Activated CD8-positive, alpha-beta memory T cell treated with anti-CD3 and anti-CD28 coated beads, Interleukin-2, amount 50 U/mL, for 48 hours (primary cell): ENCODE measurements around the gene CAPN12.

Experiments used
- DNase-seq: peaks from one replicate; pipeline ENCODE4 v3.0.0-alpha.2; 2020

The CAPN12 gene

GRCh38 chr19:38709671-38710415 is 34.4 kb downstream of the CAPN12 start:
- DNase-seq = no peak

GRCh38 chr19:38709119-38709518 is 35.2 kb downstream of the CAPN12 start:
- no peak for DNase-seq

GRCh38 chr19:38708413-38709024 is 35.8 kb downstream of the CAPN12 start:
- DNase-seq = no peak

- DNase-seq = no peak
Observed at GRCh38 chr19:38707512-38708114, 36.7 kb downstream of the CAPN12 start.

- DNase-seq = no peak
Observed at GRCh38 chr19:38706792-38707511, 37.3 kb downstream of the CAPN12 start.

- no peak for DNase-seq
Observed at GRCh38 chr19:38705197-38706019, 38.9 kb downstream of the CAPN12 start.

- DNase-seq = no peak
Observed at GRCh38 chr19:38704488-38705026, 39.7 kb downstream of the CAPN12 start.

- no peak for DNase-seq
Observed at GRCh38 chr19:38703509-38703908, 40.8 kb downstream of the CAPN12 start.

- DNase-seq = no peak
Observed at GRCh38 chr19:38702278-38702677, 42.0 kb downstream of the CAPN12 start.

GRCh38 chr19:38701455-38702063 is 42.7 kb downstream of the CAPN12 start:
- no peak for DNase-seq

- no peak for DNase-seq
Observed at GRCh38 chr19:38700902-38701454, 43.3 kb downstream of the CAPN12 start.

GRCh38 chr19:38700350-38700901 is 43.8 kb downstream of the CAPN12 start:
- DNase-seq = no peak

GRCh38 chr19:38699647-38700349 is 44.5 kb downstream of the CAPN12 start:
- DNase-seq = no peak

- no peak for DNase-seq
Observed at GRCh38 chr19:38699027-38699346, 45.3 kb downstream of the CAPN12 start.

- no peak for DNase-seq
Observed at GRCh38 chr19:38698225-38699026, 45.8 kb downstream of the CAPN12 start.

GRCh38 chr19:38697641-38698071 is 46.6 kb downstream of the CAPN12 start:
- no peak for DNase-seq

- no peak for DNase-seq
Observed at GRCh38 chr19:38697197-38697596, 47.1 kb downstream of the CAPN12 start.

GRCh38 chr19:38696729-38697055 is 47.6 kb downstream of the CAPN12 start:
- no peak for DNase-seq

GRCh38 chr19:38695832-38696728 is 48.2 kb downstream of the CAPN12 start:
- DNase-seq = no peak
